ENCODE results near the gene MARK3.
"Not testable (repeated sequence)": the region's sequence is repeated elsewhere in the genome, so short reads cannot be mapped to it uniquely, and the experiment has no call there.

MARK3 gene

GRCh38 chr14:103346286-103346685, 38.9 kb upstream of the MARK3 start:
- Histone ChIP-seq H3K27me3 (ENCODE audit: control insufficient read depth in 5 of 5, insufficient read depth in 4 of 5, low read length in 5 of 5) (no peaks in the 10 kb centered on the region), H3K27ac (ENCODE audit: low read depth, low read length) (no peak overlapping the region), H3K36me3 (ENCODE audit: control insufficient read depth in 5 of 5, insufficient read depth in 5 of 5, low read length in 5 of 5) (peaks cover 25 to 38% (median 36%) of the 10 kb centered on the region in 5 donors)

GRCh38 chr14:103347091-103347815, 38.0 kb upstream of the MARK3 start:
- Histone ChIP-seq H3K9me3 (ENCODE audit: control insufficient read depth in 5 of 5, low read length in 5 of 5) (no peaks in the 10 kb centered on the region), H3K4me3 (ENCODE audit: low read depth in 1 of 5, low read length in 5 of 5) (no peak overlapping the region), H3K27ac (ENCODE audit: low read depth, low read length) (no peak overlapping the region), H3K9ac (ENCODE audit: low read length in 5 of 5) (no peak overlapping the region), H3K36me3 (ENCODE audit: control insufficient read depth in 5 of 5, insufficient read depth in 5 of 5, low read length in 5 of 5) (peaks cover 17 to 29% (median 26%) of the 10 kb centered on the region in 5 donors), H3K27me3 (ENCODE audit: control insufficient read depth in 5 of 5, insufficient read depth in 4 of 5, low read length in 5 of 5) (no peaks in the 10 kb centered on the region), H3K4me1 (ENCODE audit: control insufficient read depth in 5 of 5, insufficient read depth in 5 of 5, low read length in 5 of 5) (peaks cover 0 to 7% (median 0%) of the 10 kb centered on the region in 5 donors)

More at GRCh38 chr14:103346286-103346685, 38.9 kb upstream of the MARK3 start:
- Histone ChIP-seq H3K9ac (ENCODE audit: low read length in 5 of 5) (no peak overlapping the region), H3K4me1 (ENCODE audit: control insufficient read depth in 5 of 5, insufficient read depth in 5 of 5, low read length in 5 of 5) (peaks cover 0 to 7% (median 0%) of the 10 kb centered on the region in 5 donors), H3K4me3 (ENCODE audit: low read depth in 1 of 5, low read length in 5 of 5) (no peak overlapping the region), H3K9me3 (ENCODE audit: control insufficient read depth in 5 of 5, low read length in 5 of 5) (no peaks in the 10 kb centered on the region)

- Histone ChIP-seq H3K27me3 (ENCODE audit: control insufficient read depth in 5 of 5, insufficient read depth in 4 of 5, low read length in 5 of 5) (no peaks in the 10 kb centered on the region), H3K36me3 (ENCODE audit: control insufficient read depth in 5 of 5, insufficient read depth in 5 of 5, low read length in 5 of 5) (peaks cover 8 to 20% (median 18%) of the 10 kb centered on the region in 5 donors), H3K9ac (ENCODE audit: low read length in 5 of 5) (no peak overlapping the region), H3K4me3 (ENCODE audit: low read depth in 1 of 5, low read length in 5 of 5) (no peak overlapping the region), H3K4me1 (ENCODE audit: control insufficient read depth in 5 of 5, insufficient read depth in 5 of 5, low read length in 5 of 5) (peaks cover 0 to 7% (median 0%) of the 10 kb centered on the region in 5 donors), H3K27ac (ENCODE audit: low read depth, low read length) (no peak overlapping the region), H3K9me3 (ENCODE audit: control insufficient read depth in 5 of 5, low read length in 5 of 5) (no peaks in the 10 kb centered on the region)
Measured at GRCh38 chr14:103348154-103348553, 37.1 kb upstream of the MARK3 start.

GRCh38 chr14:103349982-103350381, 35.2 kb upstream of the MARK3 start:
- H3K4me1 ChIP-seq (ENCODE audit: control insufficient read depth in 5 of 5, insufficient read depth in 5 of 5, low read length in 5 of 5) = peaks cover 0 to 7% (median 0%) of the 10 kb centered on the region in 5 donors
- peaks cover 0 to 2% (median under 1%) of the 10 kb centered on the region in 5 donors for H3K36me3 ChIP-seq (ENCODE audit: control insufficient read depth in 5 of 5, insufficient read depth in 5 of 5, low read length in 5 of 5)
- no peaks in the 10 kb centered on the region for H3K9me3 ChIP-seq (ENCODE audit: control insufficient read depth in 5 of 5, low read length in 5 of 5)
- H3K27me3 ChIP-seq (ENCODE audit: control insufficient read depth in 5 of 5, insufficient read depth in 4 of 5, low read length in 5 of 5) = no peaks in the 10 kb centered on the region
- no peak overlapping the region for H3K4me3 ChIP-seq (ENCODE audit: low read depth in 1 of 5, low read length in 5 of 5)
- no peak overlapping the region for H3K9ac ChIP-seq (ENCODE audit: low read length in 5 of 5)
- H3K27ac ChIP-seq (ENCODE audit: low read depth, low read length) = no peak overlapping the region

GRCh38 chr14:103353362-103353761, 31.9 kb upstream of the MARK3 start:
- H3K9me3 ChIP-seq (ENCODE audit: control insufficient read depth in 5 of 5, low read length in 5 of 5) = no peaks in the 10 kb centered on the region
- H3K36me3 ChIP-seq (ENCODE audit: control insufficient read depth in 5 of 5, insufficient read depth in 5 of 5, low read length in 5 of 5) = no peaks in the 10 kb centered on the region
- no peak overlapping the region for H3K4me3 ChIP-seq (ENCODE audit: low read depth in 1 of 5, low read length in 5 of 5)
- H3K4me1 ChIP-seq (ENCODE audit: control insufficient read depth in 5 of 5, insufficient read depth in 5 of 5, low read length in 5 of 5) = no peaks in the 10 kb centered on the region
- no peak overlapping the region for H3K27ac ChIP-seq (ENCODE audit: low read depth, low read length)
- no peak overlapping the region for H3K9ac ChIP-seq (ENCODE audit: low read length in 5 of 5)
- H3K27me3 ChIP-seq (ENCODE audit: control insufficient read depth in 5 of 5, insufficient read depth in 4 of 5, low read length in 5 of 5) = peaks cover 0 to 3% (median 0%) of the 10 kb centered on the region in 5 donors

GRCh38 chr14:103354141-103354540, 31.1 kb upstream of the MARK3 start:
- Histone ChIP-seq H3K36me3 (ENCODE audit: control insufficient read depth in 5 of 5, insufficient read depth in 5 of 5, low read length in 5 of 5) (no peaks in the 10 kb centered on the region), H3K4me3 (ENCODE audit: low read depth in 1 of 5, low read length in 5 of 5) (no peak overlapping the region), H3K9me3 (ENCODE audit: control insufficient read depth in 5 of 5, low read length in 5 of 5) (no peaks in the 10 kb centered on the region), H3K9ac (ENCODE audit: low read length in 5 of 5) (no peak overlapping the region), H3K27ac (ENCODE audit: low read depth, low read length) (no peak overlapping the region), H3K4me1 (ENCODE audit: control insufficient read depth in 5 of 5, insufficient read depth in 5 of 5, low read length in 5 of 5) (no peaks in the 10 kb centered on the region), H3K27me3 (ENCODE audit: control insufficient read depth in 5 of 5, insufficient read depth in 4 of 5, low read length in 5 of 5) (peaks cover 0 to 3% (median 0%) of the 10 kb centered on the region in 5 donors)

- H3K4me3 ChIP-seq (ENCODE audit: low read depth in 1 of 5, low read length in 5 of 5) = no peak overlapping the region
- no peak overlapping the region for H3K9ac ChIP-seq (ENCODE audit: low read length in 5 of 5)
- no peak overlapping the region for H3K27ac ChIP-seq (ENCODE audit: low read depth, low read length)
- H3K4me1 ChIP-seq (ENCODE audit: control insufficient read depth in 5 of 5, insufficient read depth in 5 of 5, low read length in 5 of 5) = no peaks in the 10 kb centered on the region
- H3K27me3 ChIP-seq (ENCODE audit: control insufficient read depth in 5 of 5, insufficient read depth in 4 of 5, low read length in 5 of 5) = peaks cover 0 to 8% (median 4%) of the 10 kb centered on the region in 5 donors
- H3K36me3 ChIP-seq (ENCODE audit: control insufficient read depth in 5 of 5, insufficient read depth in 5 of 5, low read length in 5 of 5) = no peaks in the 10 kb centered on the region
- H3K9me3 ChIP-seq (ENCODE audit: control insufficient read depth in 5 of 5, low read length in 5 of 5) = no peaks in the 10 kb centered on the region
Measured at GRCh38 chr14:103356024-103356682, 29.1 kb upstream of the MARK3 start.

GRCh38 chr14:103357552-103357951, 27.7 kb upstream of the MARK3 start:
- not testable (repeated sequence) for H3K27ac ChIP-seq (ENCODE audit: low read depth, low read length); H3K4me3 ChIP-seq (ENCODE audit: low read depth in 1 of 5, low read length in 5 of 5); H3K4me1 ChIP-seq (ENCODE audit: control insufficient read depth in 5 of 5, insufficient read depth in 5 of 5, low read length in 5 of 5); H3K9me3 ChIP-seq (ENCODE audit: control insufficient read depth in 5 of 5, low read length in 5 of 5); H3K9ac ChIP-seq (ENCODE audit: low read length in 5 of 5); H3K36me3 ChIP-seq (ENCODE audit: control insufficient read depth in 5 of 5, insufficient read depth in 5 of 5, low read length in 5 of 5); H3K27me3 ChIP-seq (ENCODE audit: control insufficient read depth in 5 of 5, insufficient read depth in 4 of 5, low read length in 5 of 5)

- H3K9me3 ChIP-seq (ENCODE audit: control insufficient read depth in 5 of 5, low read length in 5 of 5) = peaks cover 0 to 7% (median 0%) of the 10 kb centered on the region in 5 donors
- no peaks in the 10 kb centered on the region for H3K36me3 ChIP-seq (ENCODE audit: control insufficient read depth in 5 of 5, insufficient read depth in 5 of 5, low read length in 5 of 5)
- H3K27ac ChIP-seq (ENCODE audit: low read depth, low read length) = no peak overlapping the region
- H3K9ac ChIP-seq (ENCODE audit: low read length in 5 of 5) = no peak overlapping the region
- no peaks in the 10 kb centered on the region for H3K4me1 ChIP-seq (ENCODE audit: control insufficient read depth in 5 of 5, insufficient read depth in 5 of 5, low read length in 5 of 5)
- H3K27me3 ChIP-seq (ENCODE audit: control insufficient read depth in 5 of 5, insufficient read depth in 4 of 5, low read length in 5 of 5) = peaks cover 0 to 8% (median 4%) of the 10 kb centered on the region in 5 donors
- no peak overlapping the region for H3K4me3 ChIP-seq (ENCODE audit: low read depth in 1 of 5, low read length in 5 of 5)
Measured at GRCh38 chr14:103360548-103360947, 24.7 kb upstream of the MARK3 start.

GRCh38 chr14:103361867-103362266, 23.3 kb upstream of the MARK3 start:
- peaks cover 0 to 7% (median 0%) of the 10 kb centered on the region in 5 donors for H3K9me3 ChIP-seq (ENCODE audit: control insufficient read depth in 5 of 5, low read length in 5 of 5)
- no peak overlapping the region for H3K4me3 ChIP-seq (ENCODE audit: low read depth in 1 of 5, low read length in 5 of 5)
- no peaks in the 10 kb centered on the region for H3K36me3 ChIP-seq (ENCODE audit: control insufficient read depth in 5 of 5, insufficient read depth in 5 of 5, low read length in 5 of 5)
- H3K9ac ChIP-seq (ENCODE audit: low read length in 5 of 5) = no peak overlapping the region
- no peaks in the 10 kb centered on the region for H3K4me1 ChIP-seq (ENCODE audit: control insufficient read depth in 5 of 5, insufficient read depth in 5 of 5, low read length in 5 of 5)
- H3K27me3 ChIP-seq (ENCODE audit: control insufficient read depth in 5 of 5, insufficient read depth in 4 of 5, low read length in 5 of 5) = peaks cover 0 to 8% (median 4%) of the 10 kb centered on the region in 5 donors
- H3K27ac ChIP-seq (ENCODE audit: low read depth, low read length) = no peak overlapping the region
